HG03571 (cell line): ENCODE data around the gene ELK3.

Experiments used
- ATAC-seq: cut with Tn5 transposase; IDR thresholded peaks from one replicate; pipeline ENCODE4 v1.9.1; 2021; ENCODE audit not compliant: unreplicated experiment

The ELK3 gene

DNA sequence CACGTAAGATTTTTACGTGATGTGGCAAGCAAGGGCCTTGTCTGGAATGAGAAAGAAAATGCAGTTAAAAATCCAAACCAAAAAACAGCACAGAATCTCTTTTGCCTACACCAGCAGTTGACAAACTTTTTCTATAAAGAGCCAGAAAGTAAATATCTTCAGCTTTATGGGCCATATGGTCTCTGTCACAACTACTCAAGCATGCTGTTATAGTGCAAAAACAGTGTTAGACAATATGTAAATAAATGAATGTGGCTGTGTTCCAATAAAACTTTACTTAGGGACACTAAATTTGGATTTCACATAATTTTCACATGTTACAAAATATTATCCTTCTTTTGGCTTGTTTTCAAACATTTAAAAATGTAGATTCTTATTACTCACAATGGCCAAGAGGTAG lies 6.2 kb upstream of the ELK3 start:
- ATAC-seq, result no peak

DNA sequence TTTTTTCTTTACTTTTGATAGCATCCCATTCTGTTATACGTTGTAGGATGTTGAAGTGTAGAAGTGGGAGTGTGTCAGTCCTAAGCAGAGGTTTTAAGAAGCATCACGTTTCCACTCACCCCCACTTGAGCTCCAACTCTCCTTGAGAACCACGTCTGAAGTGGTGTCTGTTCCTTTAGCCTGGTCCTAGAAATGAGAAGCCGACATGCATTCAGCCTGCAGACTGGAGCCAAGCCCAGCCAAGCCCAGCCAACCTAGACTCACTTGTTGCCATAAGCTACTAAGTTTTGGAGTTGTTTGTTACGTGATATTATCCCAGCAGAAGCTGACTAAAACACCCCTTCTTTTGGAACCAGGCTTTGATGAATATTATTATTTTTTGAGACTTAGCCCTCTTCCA lies 4.4 kb upstream of the ELK3 start:
- ATAC-seq, result no peak

DNA sequence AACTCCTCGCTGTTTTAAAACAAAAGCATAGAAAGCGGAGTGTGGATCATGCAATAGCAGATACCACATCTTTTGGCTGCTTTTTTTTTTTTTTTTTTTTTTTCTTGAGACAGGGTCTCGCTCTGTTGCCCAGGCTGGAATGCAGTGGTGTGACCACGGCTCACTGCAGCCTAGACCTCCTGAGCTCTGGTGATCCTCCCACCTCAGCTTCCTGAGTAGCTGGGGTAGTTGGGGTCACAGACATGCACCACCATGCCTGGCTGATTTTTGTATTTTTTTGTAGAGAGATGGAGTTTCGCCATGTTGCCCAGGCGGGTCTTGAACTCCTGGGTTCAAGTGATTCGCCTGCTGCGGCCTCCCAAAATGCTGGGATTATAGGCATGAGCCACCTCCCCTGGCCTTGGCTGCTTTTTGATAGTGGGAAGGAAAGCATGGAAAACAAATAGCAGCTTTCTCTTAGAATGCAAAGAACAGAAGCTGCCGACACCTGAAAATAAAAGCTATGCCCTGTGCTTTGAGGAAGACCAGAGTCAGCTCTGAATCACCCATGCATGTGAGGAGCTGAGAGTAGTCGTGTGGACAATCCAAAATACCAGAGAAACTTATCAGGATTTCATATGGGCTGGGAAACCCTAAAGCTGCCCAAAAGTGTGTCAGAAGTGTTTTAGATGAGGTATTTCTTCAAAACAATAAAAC lies 3.6 kb upstream of the ELK3 start:
- no peak for ATAC-seq

DNA sequence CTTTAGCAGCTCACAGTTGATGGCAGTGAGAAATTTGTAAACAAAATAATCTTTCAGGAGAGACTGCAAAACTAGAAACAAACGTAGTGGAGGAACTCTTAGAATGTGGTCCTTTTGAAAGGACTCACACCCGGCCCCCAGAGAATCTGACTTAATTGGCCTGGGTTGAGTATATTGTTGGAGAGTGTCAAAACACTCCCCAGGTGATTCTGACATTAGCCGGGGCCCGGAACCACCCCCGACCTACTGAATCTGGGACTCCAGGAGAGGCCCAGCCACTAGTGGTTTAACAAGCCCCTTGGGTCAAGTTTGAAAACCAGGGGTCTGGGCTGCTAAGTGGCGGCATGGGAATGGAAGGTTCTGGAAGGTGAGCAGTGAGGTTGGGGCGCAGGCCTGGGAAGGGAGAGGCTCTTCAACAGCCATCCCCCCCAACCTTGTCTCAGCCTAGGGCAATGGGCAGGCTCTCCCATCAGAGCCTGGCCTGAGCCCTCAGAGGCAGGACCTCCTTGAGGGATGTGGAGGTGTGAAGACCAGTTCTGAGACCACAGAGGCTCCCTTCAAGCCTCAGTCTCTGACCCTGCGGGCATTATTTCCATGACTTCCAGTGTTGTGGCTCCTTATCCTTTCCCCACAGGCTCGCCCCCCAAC lies 1.1 kb upstream of the ELK3 start:
- no peak for ATAC-seq

DNA sequence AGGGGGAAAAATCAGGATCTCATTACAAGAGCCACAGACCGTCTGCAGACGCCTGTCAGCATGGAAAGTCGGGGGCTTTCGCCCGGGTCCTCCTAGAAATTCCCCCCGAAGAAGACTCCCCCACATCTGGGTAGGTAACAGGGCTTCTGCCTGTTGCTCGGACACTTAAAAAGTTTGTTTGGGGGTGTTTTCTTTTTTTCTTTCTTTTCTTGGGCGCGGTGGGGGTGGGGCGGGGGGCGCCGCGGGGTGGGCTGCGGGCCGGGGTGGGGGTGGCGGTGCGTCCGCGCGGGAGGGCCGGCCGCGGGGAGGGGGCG lies 358 bp downstream of the ELK3 start:
- peak; percentile 7 for ATAC-seq

DNA sequence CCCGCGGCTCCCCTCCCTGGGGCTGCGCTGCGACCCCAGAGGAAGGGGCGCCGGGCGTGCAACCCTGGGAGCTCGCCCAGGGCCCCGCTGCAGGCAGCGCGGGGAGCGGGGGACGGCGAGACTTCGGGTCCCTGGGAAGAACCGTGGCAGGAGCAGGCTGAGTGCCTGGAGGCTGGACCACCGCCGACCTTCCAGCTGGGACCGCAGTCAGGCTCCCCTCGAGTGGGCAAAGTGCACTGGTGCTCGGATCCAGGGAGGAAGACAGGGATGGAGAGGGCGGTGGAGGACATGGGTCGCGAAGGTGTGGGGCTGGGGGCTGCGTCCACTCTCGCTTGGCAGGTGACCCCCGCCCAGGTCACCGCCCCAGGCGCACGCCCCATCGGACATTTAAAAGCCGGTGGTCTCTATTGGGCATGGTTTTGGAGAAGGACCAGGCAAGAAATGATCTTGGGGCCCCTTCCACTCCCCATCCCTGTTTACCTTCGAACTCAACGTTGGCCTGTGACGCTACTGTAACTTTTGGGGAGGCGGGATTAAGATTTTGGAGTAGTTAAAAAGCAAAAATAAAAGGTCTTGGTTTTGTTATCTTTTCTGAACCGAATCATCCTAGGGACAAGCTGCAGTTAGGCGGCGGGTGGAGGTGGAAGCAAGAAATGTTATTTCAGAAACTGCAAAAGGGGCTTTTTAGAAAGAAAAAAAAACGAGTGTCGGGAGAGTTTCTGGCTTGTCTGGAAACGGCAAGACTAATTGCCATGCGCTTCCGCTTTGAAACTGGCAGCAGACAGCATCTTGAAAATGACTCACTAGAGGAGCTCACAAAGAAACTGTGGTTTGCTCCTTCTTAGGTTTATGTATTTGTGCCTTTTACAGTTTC lies 1.0 kb downstream of the ELK3 start:
- ATAC-seq, result peak; percentile 67

DNA sequence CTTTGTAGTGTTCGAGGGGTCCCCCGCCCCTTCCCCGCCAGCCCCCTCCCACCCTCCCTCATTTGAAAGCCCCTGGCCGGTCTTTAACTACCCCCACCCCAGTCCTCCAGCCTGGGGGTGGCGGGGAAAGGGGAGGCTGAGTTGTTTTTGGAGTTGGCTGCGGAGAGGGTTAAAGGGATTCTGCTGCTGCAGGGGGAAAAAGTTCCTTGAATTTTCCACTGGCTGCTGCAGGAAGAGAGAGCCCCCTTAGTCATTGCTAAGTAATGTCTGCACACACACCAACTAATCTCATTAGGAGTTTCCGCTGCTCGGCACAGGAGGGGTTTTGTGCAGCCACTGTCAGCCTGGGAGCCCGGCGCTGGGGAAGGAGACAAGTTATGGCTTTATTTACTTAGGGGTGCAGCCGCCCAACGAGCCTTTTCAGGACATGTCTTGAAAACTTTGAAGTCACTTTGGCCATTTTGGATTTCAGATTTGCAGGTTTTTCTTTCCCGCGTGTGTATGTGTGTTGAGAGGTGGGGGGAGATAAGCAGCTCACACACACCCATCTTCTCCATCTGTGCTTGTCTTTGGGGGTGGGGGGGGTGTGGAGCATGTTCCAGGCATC lies 1.8 kb downstream of the ELK3 start:
- peak; percentile 1 for ATAC-seq

DNA sequence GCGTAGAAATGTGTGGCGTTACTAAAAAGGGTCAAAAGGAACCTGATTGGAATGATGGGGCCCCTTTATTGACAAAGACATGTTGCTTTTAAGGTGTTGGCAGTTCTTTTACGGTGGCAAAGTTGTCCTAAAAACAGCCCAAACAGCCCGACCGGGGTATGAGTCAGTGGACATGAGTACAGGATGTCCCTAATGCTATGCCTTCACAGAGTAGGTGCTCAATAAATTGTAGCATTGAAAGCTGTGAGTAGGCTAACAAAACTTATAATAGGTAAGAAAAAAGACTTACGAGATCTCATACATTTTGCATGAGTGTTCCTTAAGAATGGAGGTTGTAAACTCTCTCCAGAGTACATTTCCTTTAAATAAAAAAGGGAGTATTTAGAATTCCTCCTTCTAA lies 2.6 kb downstream of the ELK3 start:
- no peak for ATAC-seq

DNA sequence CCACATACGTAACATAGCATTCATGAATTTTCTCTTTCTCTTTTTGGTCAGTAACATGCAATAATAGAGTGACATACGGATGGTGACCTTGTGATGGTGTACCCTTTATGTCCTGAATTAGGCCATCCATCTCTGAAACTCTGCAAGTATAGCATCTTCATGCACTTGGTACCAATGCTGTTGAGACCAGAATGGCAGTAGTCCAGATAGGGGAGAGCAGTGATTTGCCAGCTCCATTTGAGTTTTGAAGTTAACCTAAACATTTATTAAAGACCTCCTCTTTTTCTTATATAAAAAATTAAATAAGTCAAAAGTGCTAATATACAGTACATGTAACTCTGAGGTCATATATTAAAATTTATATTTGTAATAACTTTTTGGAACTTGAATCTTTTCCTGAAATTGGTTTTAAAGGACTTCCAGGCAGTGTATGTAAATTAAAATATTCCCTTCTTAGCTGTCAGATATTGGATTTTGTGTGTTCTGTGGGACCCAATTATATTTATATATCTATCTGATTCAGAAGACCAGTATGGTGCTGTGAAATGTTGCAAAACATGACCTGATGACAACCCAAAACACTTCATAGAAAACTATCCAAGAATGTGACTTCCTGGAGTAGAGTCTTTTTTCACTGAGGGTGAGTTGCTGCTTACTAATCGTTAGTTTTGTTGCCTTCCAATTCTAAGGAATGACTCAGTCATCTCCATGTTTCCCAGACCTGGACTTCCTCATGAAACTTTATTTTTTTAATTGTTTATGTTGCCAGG lies 3.5 kb downstream of the ELK3 start:
- ATAC-seq, result no peak

DNA sequence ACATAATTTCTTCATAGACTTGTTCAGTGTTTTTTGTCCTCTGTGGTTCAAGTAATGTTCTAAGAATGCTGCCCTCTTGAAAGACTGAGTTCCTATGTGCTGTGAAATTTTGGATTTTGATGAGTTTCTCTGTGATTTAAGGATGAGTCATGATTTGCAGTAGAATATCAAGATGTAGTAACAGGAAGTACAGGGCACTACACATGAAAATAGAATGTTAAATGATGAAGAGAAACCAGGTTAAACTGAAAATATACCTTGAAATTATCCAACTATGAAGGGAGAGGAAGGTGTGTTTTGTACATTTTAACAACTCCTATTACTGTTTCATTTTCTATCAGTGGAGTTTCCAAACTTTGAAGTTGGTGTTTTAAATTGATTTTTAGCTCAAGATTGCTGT lies 4.8 kb downstream of the ELK3 start:
- ATAC-seq, result no peak

DNA sequence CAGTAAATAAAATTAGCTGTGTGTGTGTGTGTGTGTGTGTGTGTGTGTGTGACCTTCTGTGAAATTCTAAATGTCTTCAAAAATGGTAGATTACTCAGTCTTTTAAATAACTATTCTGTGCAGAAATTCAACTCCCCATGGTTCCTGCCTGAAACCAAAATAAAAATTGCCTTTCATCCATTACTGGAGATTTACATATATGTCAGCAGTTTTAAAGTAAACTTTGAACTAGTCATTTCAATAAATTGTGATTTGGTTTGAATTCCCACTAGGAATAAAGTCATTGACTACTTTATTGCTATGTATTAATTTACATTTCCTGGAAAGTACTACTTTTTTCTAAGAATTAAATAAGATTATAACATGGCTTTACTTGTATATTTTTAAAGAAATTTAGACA lies 5.3 kb downstream of the ELK3 start:
- ATAC-seq, result no peak

DNA sequence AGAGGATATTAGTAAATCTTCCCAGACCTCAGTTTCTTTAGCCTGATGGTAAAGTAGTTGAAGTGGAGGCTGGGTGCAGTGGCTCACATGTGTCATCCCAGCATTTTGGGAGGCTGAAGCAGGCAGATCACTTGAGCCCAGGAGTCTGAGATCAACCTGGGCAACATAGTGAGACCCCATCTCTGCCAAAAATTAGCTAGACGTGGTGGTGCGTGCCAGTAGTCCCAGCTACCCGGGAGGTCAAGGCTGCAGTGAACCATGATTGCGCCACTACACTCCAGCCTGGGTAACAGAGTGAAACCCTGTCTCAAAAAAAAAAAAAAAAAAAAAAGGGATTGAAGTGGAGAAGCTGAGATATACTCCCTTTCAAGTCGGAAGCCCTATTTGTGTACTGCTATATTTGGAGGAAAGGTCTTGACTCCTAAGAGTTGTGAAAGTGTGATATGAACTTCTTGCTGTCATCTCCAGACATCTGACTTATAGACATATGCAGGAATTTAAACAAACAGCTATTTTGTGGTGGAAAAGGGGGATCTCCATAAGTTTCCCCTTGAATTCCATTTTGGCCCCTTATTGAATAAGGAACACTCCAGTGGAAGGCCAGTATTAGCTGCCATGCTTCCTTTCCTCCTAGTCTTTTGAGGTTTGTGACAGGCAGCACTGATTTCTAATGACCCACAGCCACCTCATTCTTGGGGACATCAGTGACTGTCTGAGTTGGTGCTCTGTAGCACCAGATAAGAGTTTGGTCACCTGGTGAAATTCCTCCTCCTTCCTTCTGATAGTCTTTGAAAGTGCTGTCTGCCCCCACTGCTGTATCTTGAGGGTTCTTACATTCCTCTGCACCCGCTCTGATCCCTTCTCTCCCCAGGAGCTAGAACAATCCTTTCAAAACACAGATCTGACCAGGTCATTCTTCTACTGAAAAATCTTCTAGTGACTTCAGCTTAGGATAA lies 7.4 kb downstream of the ELK3 start:
- ATAC-seq, result no peak

DNA sequence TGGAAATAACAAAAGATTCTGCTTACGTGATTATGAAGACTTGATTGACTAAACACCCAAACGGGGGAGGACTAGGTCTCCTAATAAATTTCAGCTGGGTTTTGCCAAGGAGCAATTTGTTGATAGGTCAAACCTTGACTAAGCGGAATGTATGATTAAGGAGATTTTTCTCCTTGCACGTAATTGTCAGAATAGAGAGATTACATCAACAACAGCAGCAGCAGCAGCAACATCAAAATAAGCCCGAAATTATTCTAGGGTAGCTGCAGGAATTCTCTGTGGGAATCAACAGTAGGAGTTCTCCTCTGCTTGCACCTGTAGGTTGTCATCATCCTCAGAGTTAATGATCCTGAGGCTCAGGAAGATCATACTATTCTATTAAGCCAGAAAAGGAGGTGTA lies 10.2 kb downstream of the ELK3 start:
- ATAC-seq, result no peak

DNA sequence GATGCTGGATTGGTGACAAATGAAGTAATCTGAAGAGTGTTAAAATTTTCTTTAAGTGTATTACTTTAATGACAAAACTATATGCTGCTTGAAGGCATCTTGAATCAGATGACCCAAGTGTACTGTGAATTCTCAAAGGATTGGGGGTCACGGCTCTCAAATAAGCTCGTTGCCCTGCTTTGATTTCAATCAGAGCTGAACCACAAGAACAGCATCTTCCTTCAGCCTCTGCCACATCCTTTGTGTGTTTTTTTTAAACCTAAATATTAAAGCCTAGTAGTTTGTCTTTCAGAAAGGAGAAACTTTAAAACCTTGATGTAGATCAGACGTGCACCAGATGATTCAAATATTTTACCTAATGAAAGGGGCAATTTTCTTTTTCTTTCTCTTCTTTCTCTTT lies 11.7 kb downstream of the ELK3 start:
- no peak for ATAC-seq

DNA sequence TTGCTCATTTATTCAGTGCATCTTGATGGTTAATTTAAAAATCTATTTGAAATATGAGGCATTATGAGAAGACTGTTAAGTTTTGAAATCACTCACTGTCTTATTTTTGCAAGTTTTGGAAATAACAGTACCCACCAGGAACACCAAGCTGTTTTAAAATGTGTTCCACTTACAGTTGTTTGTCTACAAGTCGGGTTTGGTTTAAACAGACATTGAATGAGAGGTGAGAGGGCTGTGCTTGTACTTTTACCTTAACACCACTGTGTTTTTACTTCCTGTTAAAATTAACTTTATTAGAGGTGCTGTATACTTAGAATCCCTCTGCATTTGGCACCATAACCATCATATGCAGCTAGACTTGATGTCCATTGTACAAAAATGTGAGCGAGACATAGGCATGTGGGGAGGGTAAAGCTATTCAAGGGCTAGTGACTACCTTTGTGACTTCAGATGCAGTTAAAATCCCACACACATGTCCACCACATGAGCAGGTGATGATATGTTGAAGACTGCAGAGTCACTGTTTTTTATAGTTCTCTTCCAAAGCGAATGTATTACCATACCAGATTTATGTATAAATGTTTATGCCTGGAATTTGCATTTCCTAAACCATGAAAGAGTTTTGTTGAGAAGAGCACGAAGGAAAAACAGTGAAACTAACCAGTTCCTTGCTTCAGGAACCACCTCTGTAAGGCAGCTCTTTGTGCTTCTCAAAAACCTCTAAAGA lies 12.9 kb downstream of the ELK3 start:
- ATAC-seq, result no peak

DNA sequence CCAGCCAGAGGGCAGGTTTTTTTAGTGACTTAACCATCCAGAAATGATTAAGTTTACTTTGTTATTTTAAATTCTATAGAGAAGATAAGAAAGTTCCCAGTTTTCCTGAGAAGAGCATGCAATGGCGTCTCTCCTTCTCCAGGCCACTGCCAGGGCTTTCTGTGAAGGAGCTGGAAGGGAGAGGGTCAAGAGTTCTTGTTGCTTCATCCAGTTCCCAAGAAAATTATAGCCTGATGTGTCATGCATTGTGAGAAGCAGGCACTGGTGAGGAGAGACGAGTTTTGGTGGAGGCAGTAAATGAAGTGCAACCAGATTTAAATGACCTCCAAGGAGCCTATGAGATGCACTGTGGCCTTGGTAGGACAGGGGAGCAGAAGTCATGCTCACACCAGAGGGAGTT lies 14.2 kb downstream of the ELK3 start:
- ATAC-seq, result no peak

DNA sequence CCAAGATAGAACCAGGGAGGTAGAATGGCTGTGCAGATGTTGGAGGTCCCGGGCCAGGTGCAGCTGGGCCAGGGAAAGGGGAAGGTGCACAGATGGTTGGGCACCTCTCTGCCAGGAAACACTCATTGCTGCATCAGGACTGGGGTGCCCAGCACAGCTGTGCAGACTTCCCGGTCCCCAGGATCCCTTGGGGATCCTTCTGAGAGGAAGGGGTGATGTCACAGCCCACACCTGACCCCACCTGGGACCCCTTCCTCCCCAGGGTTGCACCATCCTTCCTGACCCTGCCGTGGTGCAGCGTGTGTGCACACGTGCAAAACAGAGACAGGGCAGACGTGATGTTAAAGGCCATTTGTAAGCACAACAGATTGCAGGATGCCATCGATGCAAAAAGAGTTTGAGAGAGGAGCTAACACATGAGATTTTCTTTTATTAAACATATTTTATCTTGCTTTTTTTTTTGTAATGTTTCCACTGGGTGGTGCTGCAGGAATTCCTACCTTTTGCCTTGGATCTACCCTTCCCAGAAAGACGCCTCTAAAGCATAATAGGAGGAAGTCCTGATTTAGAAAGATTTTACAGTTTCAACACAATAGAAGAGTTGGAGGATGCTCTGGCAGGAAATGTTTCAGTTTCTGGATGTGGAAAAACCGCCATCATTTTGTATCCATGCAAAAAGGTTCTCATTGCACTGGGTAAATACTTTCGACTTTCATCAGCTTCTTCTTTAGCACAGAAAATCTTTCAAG lies 14.8 kb downstream of the ELK3 start:
- ATAC-seq, result no peak

DNA sequence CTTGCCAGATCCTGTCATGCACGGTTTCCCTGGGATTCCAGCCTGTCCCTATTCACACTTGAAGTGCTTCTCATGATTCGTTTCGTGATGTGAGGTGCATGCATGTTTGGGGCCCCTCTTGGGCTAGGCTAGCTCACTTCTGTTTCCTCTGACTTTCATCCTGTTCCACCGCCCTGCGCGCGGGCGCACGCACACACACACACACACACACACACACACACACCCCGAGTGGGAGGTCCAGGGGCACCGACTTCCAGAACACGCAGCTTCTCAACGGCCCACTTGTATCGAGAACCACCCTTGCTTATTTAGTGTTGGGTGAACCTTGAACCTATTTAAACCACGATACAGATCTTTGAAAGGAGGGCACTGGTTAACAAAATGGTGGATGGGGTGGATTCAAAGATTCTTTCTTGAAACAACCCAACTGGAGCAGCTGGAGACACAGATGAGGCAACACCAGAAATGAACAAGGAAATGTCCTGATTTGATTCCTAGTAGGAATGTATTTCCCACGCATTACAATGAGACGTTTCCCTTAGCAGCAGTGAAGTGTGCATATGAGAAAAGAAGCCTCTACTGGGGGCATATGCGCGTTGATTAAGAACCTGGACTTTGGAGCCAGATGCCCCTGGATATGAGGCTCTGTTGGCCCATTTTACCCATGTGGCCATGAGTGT lies 16.3 kb downstream of the ELK3 start:
- no peak for ATAC-seq
